COR-L47 (cell line): ENCODE results near the gene ATP7B.
"Not testable (repeated sequence)": the region's sequence is repeated elsewhere in the genome, so short reads cannot be mapped to it uniquely, and the experiment has no call there.

Experiments
- DNase-seq: peaks from one replicate; lab custom pipeline; 2025; lab: John Stamatoyannopoulos, UW

Gene ATP7B

GRCh38 chr13:52010890-52011631 is at the start of gene ATP7B:
Gene ATP7B (minus strand): TSS chr13:52011450. CDS start chr13:52011337, 113 bp downstream.
- DNase-seq = no peak

DNA sequence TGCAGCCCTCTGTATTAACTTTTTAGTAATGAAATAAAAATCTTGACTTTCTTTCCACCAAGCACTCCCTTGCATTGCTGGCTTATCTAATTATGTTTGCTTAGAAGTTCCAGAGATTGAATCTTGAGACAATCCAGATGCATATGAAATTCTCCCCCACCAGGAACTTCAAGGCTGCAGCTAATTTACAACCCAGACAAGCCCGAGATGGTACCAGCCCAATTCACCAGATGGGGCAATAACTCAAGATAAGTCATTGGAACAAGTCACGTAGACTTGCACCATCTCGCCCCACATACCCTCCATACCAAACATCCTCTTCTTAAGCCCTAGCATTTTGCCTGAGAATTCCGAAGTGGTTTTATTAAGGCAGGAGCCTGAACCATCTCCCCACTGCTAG is 42.2 kb upstream of the ATP7B start:
- no peak for DNase-seq

DNA sequence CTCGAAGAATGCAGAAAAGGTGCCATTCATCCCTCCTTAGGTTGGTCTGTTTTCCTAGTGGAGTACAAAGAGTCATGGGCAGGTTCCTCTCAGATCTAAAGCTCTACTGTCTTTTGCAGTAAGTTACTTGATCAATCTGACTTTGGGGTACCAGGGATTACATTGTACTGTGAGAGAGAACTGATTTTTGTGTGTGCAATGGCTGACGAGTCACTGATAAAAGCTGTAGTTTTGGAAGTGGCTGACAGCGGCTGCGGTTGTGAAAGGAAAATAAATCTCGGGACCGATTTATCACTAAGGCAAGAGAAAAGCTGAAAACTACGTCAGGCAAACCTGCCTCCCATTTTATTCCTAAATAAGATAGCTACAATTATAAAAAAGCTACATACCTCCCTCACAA is 40.1 kb upstream of the ATP7B start:
- no peak for DNase-seq

DNA sequence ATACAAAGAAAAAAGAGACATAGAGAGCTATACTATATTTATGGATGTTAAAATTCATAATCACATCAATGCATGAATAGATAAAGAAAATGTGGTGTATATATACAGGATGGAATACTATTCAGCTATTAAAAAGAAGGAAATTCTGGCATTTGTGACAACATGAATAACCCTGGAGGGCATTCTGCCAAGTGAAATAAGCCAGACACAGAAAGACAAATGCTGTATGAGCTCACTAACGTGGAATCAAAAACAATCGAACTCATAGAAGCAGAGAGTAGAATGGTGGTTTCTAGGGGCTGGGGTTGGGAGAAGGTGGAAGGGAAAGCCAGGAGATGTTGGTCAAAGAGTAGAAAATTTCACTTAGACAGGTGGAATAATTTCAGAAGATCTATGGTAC is 37.3 kb upstream of the ATP7B start:
- no peak for DNase-seq

DNA sequence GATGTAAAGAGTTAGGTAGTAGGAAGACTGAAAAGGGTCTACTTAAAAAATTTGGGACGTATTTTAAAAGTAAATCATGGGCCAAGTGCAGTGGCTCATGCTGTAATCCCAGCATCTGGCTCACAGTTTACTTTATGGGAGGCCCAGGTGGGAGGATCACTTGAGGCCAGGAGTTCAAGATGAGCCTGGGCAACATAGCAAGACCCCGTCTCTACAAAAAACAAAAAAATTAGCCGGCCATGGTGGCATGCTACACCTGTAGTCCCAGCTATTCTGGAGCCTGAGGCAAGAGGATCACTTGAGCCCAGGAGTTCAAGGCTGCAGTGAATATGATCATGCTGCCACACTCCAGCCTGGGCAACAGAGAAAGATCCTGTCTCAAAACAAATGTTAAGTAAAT is 36.2 kb upstream of the ATP7B start:
- no peak for DNase-seq

GRCh38 chr13:52043675-52044074 is 32.4 kb upstream of the ATP7B start:
- no peak for DNase-seq

GRCh38 chr13:52036037-52036436 is 24.8 kb upstream of the ATP7B start:
- DNase-seq = no peak

DNA sequence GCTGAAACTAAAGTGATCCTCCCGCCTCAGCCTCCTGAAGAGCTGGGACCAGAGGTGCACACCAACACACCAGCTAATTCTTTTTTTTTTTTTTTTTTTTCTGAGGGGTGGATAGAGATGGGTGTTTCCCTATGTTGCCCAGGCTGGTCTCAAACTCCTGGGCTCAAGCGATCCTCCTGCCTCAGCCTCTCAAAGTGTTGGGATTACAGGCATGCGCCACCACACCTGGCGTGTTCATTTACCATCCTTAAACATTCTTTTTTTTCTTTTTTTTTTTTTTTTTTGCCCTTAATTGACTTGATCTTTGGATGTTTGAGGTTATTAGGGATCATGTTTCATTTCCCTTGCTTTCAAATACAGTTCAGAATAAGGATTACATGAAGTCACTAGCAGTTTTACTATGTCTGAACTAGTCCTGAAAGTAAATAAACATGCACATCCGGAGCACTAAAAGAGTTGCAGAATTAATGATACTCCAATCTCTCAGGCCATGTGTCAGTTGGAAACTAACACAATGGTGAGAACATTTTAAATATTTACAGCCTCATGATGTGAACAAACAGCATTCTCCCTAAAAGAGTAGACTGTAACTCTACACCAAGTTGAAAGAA is 23.5 kb upstream of the ATP7B start:
- DNase-seq = no peak

DNA sequence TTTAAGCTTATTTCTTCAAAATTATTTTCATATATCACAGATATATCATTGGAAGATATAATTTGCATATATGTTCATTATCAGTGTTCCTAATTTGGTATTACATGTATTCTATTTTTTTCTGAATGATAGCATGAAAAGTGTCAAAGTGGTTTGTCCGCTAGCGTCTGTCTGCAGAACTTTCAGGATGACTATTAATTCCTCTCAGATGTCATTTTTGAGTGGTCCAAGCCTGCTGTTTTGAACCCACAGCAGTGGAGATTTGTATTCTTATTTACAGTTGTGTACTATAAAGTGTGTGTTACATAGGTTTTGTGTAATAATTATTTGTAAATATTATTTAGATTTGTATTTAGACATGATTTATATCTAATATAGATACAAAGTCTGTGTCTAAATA is 21.8 kb upstream of the ATP7B start:
- DNase-seq = no peak

- DNase-seq = not testable (repeated sequence)
These were observed 19.2 kb upstream of the ATP7B start for GRCh38 chr13:52030401-52030800.

GRCh38 chr13:52029569-52029968 is 18.3 kb upstream of the ATP7B start:
- DNase-seq = peak; percentile 37

DNA sequence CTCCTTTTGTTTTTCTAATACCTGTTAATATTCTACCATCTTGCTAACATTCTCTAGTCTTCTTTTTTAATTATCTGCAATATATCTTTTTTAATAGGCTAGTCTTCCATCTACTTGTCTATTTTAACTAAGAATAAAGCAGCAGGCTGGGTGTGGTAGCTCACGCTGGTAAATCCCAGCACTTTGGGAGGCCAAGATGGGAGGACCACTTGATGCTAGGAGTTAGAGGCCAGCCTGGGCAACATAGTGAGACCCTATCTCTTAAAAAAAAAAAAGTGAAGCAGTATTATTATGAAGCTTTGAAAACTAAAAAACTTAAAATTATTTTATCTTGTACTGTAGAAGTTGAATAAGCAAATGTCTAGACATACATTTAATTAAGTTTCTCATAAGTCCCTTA is 16.6 kb upstream of the ATP7B start:
- no peak for DNase-seq

- no peak for DNase-seq
These were observed 15.0 kb upstream of the ATP7B start for GRCh38 chr13:52026246-52026626.

DNA sequence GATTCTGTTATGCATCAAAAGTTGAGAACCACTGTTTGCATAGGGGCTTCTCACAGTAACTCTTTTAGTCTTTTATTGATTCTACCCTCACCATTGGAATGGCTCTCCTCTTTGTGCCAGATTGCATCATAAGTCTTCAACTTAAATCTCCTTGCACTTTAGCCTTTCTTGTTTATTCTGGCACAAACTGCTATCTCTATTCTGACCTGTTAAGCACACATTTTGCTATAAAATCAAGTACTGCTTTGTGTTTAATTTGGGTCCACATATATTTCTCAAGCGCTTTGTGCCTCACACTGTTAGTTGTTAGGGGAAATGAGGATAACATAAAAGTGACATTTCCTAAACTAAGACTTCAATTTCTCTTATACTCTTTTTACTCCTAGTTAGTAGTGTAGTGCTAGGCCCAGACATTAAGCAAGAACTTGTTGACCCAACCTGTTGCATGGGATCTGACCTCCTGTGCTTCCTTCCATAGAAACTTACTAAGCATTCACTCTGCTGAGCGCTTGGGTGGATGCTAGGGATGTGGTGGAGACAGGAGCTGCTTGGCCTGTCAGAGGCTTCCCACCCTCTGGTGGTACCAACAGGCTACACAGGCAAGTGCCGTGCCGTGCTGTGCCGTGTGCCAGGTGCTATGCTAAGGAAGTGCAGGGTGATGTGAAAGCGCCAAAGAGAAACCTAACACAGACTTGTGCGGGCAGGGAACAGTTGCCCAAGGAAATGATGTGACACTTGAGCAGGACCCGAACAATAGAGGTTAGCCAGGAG is 14.4 kb upstream of the ATP7B start:
- no peak for DNase-seq

DNA sequence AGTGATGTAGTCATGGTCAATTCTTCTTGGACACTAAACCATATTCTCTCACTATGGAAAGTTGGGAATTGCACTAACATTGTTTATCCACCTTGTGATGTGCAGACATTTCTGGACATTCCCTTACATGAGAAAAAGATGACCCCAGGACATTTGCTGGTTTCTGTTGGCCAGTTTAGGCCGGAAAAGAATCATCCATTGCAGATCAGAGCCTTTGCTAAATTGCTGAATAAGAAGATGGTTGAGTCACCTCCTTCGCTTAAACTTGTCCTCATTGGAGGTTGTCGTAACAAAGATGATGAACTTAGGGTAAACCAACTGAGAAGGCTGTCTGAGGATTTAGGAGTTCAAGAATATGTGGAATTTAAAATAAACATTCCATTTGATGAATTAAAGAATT is 13.2 kb upstream of the ATP7B start, which contains the start of gene UTP14C:
Gene UTP14C, plus strand, starts transcription at position 211 of the 400 bp plus-strand sequence. CDS start 4,114 bp downstream, outside the sequence.
- no peak for DNase-seq

GRCh38 chr13:52022356-52022755 is 11.1 kb upstream of the ATP7B start:
- no peak for DNase-seq

- DNase-seq = no peak
These were observed 8.9 kb upstream of the ATP7B start for GRCh38 chr13:52020191-52020590.

GRCh38 chr13:52016296-52016695 is 5.0 kb upstream of the ATP7B start:
- DNase-seq = no peak

DNA sequence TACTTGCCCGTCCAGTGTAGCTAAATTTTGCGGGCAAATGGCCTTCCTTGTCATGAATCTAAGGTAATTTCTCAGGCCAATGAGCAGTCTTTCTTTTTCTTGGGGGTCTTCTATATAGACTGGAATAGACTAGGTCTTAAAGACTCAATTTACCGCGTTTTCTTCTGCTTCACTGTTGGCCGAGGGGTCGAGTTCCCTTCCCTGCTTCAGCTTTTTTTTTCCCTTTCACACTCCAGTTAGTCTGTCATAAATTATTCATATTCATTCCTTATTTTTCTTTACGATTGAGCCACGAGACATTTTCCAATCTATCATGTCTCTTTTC is 1.2 kb upstream of the ATP7B start:
- no peak for DNase-seq

- peak; percentile 98 for DNase-seq
These were observed 622 bp upstream of the ATP7B start, which contains the start of gene ALG11 for GRCh38 chr13:52011632-52012511. Gene ALG11 (plus strand): TSS chr13:52012398. CDS start chr13:52012419, 21 bp downstream.

GRCh38 chr13:52009946-52010345 is 1.3 kb downstream of the ATP7B start:
- DNase-seq = no peak
